Endothelial cell (in vitro differentiated cells): ENCODE data around the gene MTG1. TPM values are rescaled to one million over a fixed set of nuclear protein-coding genes. Genes with fewer than 3 reads are reported as not detected.

Experiments
- DNase-seq: peaks from one replicate; pipeline ENCODE4 v3.0.0; 2021; ENCODE audit warnings: low spot score
- H3K27ac Mint-ChIP-seq: one replicate; pipeline ENCODE4 v1.8.0; 2021; ENCODE audit warnings: mixed read lengths, inconsistent platforms; ENCODE audit not compliant: unreplicated experiment
- H3K27me3 Mint-ChIP-seq: one replicate; pipeline ENCODE4 v1.8.0; 2021; ENCODE audit warnings: mild to moderate bottlenecking, moderate library complexity, mixed read lengths, inconsistent platforms; ENCODE audit not compliant: unreplicated experiment
- H3K36me3 Mint-ChIP-seq: one replicate; pipeline ENCODE4 v1.8.0; 2021; ENCODE audit warnings: mild to moderate bottlenecking, low read depth, mixed read lengths, inconsistent platforms; ENCODE audit not compliant: unreplicated experiment
- H3K4me1 Mint-ChIP-seq: one replicate; pipeline ENCODE4 v1.8.0; 2021; ENCODE audit warnings: mild to moderate bottlenecking, mixed read lengths, inconsistent platforms; ENCODE audit not compliant: unreplicated experiment
- H3K4me3 Mint-ChIP-seq: one replicate; pipeline ENCODE4 v1.8.0; 2021; ENCODE audit warnings: mild to moderate bottlenecking, mixed read lengths, inconsistent platforms; ENCODE audit not compliant: unreplicated experiment
- H3K9me3 Mint-ChIP-seq: one replicate; pipeline ENCODE4 v1.8.0; 2021; ENCODE audit warnings: mixed read lengths, inconsistent platforms; ENCODE audit not compliant: unreplicated experiment
- total RNA-seq: library from RNA; stranded (reverse); fragmentation: NEBNext Ultra II Directional; extraction: Animal tissue kit (Norgen Biotek cat#: 25700); gene quantifications from one replicate; pipeline ENCODE4 v1.2.1, GENCODE V29; 2021; ENCODE audit not compliant: unreplicated experiment
- TF ChIP-seq, protein P1 (sequence below): fragments of 200-600 bp; sonication (generic); IDR thresholded peaks from one replicate; pipeline ENCODE4 v1.5.0; 2021; ENCODE audit warnings: antibody characterized with exemption; ENCODE audit not compliant: unreplicated experiment

The MTG1 gene
- total RNA-seq, 1 donor from 2014 or later = 97.3 TPM

DNA sequence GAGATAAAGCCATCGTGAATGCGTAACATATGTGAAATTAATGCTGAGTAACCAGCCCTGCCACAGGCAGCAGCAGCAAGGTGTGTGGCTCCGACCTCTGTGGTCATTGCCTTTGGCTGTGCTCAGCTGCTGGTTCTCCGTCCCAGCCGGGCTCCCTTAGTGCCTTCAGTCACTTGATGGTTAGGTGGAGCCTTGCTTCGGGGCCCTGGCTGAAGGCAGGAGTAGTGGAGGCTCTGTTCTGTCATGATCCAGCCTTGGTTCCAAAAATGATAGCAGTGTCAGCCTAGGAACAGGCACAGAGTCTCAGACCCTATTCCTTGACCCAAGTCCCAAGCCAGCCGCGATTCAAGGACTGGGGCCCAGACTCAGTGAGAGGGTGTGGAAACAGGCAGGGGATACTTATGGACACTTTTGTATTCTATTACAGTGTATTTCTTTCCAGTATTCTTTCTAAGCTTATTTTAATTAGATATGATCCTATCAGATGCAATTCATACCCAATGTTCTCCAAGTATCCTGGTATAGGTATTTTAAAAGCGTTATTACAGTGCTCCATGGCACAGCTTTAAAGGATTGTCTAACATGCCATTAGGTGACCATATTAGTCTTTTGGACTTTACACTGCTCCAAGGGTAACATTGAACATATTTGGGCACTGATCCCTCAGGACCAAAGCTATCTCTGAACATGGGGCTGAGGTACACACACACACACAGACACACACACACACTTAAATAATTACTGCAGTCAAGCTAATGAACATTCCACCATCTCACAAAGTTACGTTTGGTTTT, 68.8 kb downstream of the MTG1 start:
- Mint-ChIP-seq H3K27me3 (peaks cover 19% of the 10 kb centered on the region), H3K9me3 (peaks cover under 1% of the 10 kb centered on the region), H3K4me1 (no peaks in the 10 kb centered on the region), H3K36me3 (no peaks in the 10 kb centered on the region), H3K4me3 (no peak overlapping the region), H3K27ac (no peak overlapping the region)
- DNase-seq = no peak
- TF ChIP-seq, protein P1, sequence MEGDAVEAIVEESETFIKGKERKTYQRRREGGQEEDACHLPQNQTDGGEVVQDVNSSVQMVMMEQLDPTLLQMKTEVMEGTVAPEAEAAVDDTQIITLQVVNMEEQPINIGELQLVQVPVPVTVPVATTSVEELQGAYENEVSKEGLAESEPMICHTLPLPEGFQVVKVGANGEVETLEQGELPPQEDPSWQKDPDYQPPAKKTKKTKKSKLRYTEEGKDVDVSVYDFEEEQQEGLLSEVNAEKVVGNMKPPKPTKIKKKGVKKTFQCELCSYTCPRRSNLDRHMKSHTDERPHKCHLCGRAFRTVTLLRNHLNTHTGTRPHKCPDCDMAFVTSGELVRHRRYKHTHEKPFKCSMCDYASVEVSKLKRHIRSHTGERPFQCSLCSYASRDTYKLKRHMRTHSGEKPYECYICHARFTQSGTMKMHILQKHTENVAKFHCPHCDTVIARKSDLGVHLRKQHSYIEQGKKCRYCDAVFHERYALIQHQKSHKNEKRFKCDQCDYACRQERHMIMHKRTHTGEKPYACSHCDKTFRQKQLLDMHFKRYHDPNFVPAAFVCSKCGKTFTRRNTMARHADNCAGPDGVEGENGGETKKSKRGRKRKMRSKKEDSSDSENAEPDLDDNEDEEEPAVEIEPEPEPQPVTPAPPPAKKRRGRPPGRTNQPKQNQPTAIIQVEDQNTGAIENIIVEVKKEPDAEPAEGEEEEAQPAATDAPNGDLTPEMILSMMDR = no peak

DNA sequence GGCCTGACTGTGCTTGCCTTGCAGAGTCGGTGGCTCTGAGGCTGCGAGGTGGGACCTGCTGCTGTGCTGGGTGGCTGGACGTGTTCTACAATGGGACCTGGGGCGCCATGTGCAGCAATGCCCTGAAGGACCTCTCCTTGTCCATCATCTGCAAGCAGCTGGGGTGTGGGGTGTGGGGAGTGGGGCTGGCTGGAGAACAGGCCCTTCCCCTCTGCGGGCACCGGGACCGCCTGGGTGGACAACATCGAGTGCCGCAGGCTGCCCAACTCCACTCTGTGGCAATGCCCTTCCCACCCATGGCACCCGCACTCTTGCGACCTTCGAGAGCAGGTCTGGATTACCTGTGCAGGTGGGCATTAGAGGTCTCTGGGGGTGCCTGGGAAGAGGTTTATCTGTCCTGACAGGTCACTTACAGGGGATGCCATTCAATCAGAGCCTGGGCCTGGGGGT, 70.7 kb downstream of the MTG1 start:
- Mint-ChIP-seq H3K27ac (no peak overlapping the region), H3K4me3 (no peak overlapping the region), H3K27me3 (peaks cover 21% of the 10 kb centered on the region), H3K9me3 (peaks cover 8% of the 10 kb centered on the region), H3K36me3 (no peaks in the 10 kb centered on the region), H3K4me1 (no peaks in the 10 kb centered on the region)
- TF ChIP-seq, protein P1 = no peak
- no peak for DNase-seq

DNA sequence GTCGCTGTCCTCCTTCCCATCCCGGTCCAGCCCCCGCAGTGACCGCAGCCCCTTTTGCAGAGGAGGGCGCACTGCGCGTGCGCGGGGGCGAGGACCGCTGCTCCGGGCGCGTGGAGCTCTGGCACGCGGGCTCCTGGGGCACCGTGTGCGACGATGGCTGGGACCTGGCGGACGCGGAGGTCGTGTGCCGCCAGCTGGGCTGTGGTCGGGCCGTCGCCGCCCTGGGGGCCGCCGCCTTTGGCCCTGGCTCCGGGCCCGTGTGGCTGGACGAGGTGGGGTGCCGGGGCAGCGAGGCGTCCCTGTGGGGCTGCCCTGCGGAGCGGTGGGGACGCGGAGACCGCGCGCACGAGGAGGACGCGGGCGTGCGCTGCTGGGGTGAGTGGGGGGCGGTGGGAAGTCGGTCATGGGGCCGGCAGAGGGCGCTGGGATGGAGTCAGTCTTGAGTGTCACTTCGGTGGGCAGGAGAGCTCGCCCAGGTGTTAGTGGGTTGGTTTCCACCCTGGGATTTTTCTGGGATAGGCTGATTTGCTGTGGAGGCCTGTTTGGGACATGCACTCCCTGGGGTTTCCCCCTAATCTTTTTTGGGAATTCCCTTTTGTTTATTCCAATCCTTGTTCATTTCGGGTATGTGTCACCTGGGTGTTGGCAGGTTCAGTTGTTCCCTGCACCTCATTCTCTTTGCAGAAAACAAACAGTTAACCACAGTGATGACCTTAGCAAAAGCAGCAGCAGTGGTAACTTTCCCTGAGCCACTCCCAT, 71.4 kb downstream of the MTG1 start:
- H3K4me3 Mint-ChIP-seq = no peak overlapping the region
- no peak overlapping the region for H3K27ac Mint-ChIP-seq
- DNase-seq = peak; percentile 28
- no peaks in the 10 kb centered on the region for H3K4me1 Mint-ChIP-seq
- TF ChIP-seq, protein P1 = no peak
- no peaks in the 10 kb centered on the region for H3K36me3 Mint-ChIP-seq
- peaks cover 8% of the 10 kb centered on the region for H3K9me3 Mint-ChIP-seq
- peaks cover 21% of the 10 kb centered on the region for H3K27me3 Mint-ChIP-seq

DNA sequence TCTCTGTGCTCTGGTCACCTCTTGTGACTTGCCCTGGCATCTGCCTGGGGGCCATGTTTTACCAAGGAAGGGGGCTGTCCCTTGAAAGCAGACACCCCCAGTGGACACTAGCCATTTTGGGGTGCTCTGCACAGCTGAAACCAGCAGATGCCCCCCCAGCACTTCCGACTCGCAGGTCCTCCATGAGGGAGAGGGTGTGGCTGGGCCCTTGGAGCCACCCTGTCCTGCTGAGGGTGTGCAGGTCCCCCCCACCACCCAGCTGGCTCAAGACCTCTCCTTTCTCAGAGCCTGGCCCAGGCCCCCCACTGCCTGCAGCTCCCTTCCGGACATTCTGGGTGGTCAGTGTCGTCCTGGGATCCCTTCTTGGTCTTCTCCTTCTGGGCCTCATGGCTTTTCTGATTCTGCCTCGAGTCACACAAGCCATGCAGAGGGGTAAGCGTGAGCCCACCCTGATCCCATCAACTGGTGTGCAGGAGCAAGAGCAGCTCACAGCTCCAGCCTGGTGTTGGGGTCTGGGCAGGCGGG, 72.1 kb downstream of the MTG1 start:
- TF ChIP-seq, protein P1 = no peak
- Mint-ChIP-seq H3K4me1 (no peaks in the 10 kb centered on the region), H3K27ac (no peak overlapping the region), H3K36me3 (no peaks in the 10 kb centered on the region), H3K9me3 (peaks cover 8% of the 10 kb centered on the region), H3K27me3 (peaks cover 21% of the 10 kb centered on the region), H3K4me3 (no peak overlapping the region)
- DNase-seq = no peak
